Neural progenitor cell (in vitro differentiated cells): ENCODE measurements around the gene SS18.

Source experiments
- EZH2 ChIP-seq: fragments of 200-600 bp; sonication (generic); IDR thresholded peaks from 2 replicates; pipeline ENCODE4 v1.6.1; 2017; ENCODE audit warnings: antibody characterized with exemption, mild to moderate bottlenecking, moderate library complexity
- TF ChIP-seq, protein P1 (sequence below): fragments of 200-600 bp; sonication (generic); IDR thresholded peaks from 2 replicates; pipeline ENCODE4 v1.5.1; 2017; ENCODE audit warnings: antibody characterized with exemption, mild to moderate bottlenecking

GRCh38 chr18:26133652-26134051 lies 43.2 kb upstream of the SS18 start, which contains the start of gene PSMA8:
- TF ChIP-seq, protein P1, sequence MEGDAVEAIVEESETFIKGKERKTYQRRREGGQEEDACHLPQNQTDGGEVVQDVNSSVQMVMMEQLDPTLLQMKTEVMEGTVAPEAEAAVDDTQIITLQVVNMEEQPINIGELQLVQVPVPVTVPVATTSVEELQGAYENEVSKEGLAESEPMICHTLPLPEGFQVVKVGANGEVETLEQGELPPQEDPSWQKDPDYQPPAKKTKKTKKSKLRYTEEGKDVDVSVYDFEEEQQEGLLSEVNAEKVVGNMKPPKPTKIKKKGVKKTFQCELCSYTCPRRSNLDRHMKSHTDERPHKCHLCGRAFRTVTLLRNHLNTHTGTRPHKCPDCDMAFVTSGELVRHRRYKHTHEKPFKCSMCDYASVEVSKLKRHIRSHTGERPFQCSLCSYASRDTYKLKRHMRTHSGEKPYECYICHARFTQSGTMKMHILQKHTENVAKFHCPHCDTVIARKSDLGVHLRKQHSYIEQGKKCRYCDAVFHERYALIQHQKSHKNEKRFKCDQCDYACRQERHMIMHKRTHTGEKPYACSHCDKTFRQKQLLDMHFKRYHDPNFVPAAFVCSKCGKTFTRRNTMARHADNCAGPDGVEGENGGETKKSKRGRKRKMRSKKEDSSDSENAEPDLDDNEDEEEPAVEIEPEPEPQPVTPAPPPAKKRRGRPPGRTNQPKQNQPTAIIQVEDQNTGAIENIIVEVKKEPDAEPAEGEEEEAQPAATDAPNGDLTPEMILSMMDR, result no peak
- no peak for TF ChIP-seq EZH2
